ENCODE measurements around the gene BAG3.
"Not testable (repeated sequence)": the region's sequence is repeated elsewhere in the genome, so short reads cannot be mapped to it uniquely, and the experiment has no call there.

BAG3 gene

DNA sequence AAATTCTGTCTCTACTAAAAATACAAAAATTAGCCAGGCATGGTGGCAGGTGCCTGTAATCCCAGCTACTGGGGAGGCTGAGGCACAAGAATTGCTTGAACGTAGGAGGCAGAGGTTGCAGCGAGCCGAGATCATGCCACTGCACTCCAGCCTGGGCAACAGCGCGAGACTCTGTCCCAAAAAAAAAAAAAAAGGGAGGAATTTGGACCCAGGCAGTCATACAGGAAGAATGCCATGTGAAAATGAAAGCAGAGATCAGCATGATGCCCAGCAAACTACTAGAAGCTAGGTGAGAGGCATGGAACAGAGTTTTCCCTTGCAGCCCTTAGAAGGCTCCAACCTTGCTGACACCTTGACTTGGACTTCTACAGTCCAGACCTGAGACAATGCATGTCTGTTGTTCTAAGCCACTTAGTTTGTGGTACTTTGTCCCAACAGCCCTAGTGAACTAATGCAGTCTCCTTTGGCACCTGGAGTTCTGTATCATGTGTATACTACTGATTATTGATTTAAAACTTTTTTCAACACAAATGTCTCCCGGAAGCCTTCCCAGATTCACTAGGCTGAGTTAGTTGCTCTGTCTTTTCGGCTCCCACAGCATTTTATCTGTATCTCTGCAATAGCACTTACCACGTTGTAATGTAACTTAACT, 10.2 kb upstream of the BAG3 start:
- DNase-seq = no peak

DNA sequence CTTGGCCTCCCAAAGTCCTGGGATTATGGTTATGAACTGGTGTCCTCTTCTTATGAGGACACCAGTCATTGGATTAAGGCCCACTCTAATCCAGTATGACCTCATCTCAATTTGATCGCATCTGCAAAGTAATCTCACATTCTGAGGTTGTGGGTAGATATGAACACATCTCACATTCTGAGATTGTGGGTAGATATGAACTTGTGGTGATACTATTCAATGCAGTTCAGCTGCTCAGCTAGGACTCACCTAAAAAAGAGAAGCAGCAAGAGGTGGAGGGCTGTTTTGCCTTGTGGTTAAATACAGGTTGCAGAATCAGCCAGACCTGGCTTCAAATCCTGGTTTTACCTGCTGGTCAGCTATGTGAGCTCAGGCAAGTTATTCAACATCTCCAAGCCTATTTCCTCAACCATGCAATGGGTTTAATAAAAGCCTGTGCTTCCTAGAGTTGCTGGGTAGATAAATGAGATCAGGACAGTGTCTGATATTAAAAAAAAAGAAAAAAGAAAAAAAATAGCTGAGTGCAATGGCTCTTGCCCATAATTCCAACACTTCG, 8.5 kb upstream of the BAG3 start:
- DNase-seq = no peak

DNA sequence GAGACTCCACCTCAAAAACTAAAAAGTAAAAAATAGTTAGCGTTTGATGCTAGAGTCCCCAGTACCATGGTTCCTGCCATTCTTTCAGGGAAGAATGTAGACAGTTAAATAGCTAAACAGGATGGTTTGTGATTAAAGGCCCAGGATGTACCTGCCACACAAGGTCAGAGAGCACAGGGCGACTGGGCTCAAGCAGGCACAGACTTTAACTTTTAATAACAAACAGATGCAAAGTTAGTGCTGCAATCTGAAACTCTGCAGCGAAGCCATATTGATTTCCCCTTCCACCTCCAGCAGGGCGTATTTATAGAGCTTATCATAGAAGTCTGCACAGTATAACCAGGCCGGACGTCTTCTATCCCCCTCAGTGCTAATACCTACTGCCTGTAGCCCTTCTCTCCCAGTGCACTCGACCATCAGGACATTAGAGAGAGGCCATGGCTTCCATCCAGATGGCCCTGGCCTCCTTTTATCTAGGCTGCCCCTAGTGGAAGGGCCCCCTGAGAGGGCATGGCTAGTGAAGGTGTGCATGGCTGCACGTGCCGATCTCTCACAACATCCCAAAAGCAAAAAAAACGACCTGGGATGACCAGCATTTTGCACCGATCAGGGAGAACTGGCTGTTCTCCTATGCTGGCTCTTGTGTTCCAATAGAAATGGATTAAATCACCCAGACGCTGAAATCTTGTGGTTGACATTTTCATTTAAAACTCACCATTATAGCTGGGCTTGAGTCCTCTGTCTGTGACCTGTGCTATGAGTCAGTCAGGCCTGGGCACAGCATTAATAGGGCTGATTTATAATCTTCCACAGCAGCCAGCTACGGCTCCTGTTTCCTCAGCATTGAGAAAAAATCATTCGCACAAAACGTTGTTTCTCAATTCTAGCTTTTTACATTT, 7.6 kb upstream of the BAG3 start:
- DNase-seq = no peak

DNA sequence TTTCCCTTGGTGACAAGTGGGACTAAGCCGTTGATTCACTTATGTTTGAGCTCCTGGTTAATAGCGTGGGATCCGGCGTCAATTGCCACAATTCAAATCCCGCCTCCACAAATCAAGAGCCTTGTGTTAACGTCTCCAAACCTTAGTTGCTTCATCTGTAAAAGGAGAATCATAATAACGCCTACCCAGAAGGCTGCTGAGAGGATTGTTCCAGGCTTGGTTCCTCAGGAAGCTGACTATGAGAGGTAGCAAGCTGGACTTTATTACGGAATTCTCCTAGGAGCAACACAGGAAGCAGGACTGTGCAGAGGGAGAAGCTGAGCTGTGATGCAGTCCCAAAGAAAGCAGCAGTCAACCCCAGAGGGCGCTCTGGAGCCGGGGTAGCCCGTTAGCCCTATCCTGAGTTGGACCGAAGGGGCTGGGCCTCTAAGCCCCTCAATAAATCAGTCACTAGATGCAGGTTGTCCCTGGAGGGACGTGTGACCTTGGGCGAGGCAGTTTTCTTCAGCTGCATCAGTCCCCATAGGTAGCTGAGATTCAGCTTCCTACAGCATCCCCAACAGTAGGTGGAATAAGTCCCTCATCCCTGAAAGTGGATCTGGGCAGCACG, 6.9 kb upstream of the BAG3 start:
- DNase-seq = no peak

DNA sequence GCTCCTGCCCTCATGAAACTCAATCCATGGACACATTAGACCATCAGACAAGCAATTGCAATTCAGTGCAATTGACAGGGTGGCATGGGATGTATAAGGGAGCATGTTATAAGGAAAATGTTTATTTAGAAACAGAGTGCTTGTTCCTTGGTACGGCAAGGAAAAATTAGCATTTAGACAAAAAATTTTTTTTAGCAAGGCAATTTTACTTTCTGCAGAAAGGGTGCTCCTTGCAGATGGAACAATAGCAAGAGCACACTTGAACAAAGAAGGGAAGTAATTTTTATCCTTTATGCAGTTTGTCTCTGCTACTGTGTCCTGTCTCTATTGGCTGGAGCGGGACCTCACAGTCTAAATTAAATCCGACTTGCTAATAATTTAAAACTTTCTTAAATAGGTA, 6.2 kb upstream of the BAG3 start:
- DNase-seq = no peak

DNA sequence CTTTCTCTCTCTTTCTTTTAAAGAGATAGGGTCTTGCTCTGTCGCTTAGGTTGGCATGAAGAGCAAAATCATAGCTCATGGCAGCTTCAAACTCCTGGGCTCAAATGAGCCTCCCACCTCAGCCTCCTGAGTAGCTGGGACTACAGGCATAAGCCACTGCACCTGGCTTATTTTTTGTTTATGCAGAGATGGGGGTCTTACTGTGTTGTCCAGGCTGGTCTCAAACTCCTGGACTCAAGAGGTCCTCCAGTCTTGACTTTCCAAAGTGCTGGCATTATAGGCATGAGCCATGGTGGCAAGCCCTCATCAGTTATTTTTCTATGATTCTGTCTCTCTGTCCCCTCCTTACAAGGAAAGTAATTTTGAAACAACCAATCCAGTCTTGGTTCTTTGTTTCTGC, 1.1 kb upstream of the BAG3 start:
- DNase-seq = no peak

GRCh38 chr10:119651514-119652360, 557 bp downstream of the BAG3 start:
- no peak for DNase-seq

DNA sequence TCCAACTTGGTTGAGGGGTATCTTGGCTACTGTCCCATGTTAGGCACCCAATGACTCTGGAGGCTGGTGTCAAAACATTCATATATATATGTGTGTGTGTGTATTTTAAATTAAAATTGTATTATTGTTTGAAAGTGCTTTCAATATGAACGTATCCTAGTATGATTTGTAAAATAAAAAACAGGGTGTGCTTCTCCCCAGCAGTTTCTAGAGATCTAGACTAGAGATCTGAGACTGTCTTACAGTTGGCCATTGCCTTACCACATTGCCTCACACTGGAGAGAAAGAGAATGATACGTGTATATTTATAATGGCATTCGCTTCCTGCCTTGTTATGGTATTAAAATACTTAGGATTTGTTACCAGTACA, 1.2 kb downstream of the BAG3 start:
- no peak for DNase-seq

DNA sequence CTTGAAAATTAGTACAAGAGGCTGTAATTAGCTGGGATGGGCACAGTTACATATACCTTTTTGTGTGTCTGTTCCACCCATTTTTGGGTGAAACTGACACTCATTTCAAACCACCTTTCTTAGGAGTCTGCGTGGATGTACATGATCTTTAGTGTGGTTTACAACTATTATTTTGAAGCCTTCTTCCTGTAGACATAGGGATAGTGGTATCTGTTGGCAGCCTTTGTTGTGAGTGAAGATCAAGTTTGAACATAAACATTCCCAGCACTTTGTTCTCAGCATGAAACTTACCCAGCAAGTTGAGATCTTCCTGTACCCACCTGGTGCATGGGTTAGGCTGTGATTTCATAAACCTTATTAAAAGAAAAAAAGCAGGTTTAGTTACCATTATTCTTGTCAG, 2.0 kb downstream of the BAG3 start:
- DNase-seq = no peak

GRCh38 chr10:119653916-119654315, 2.7 kb downstream of the BAG3 start:
- DNase-seq = no peak

GRCh38 chr10:119654540-119654939, 3.4 kb downstream of the BAG3 start:
- DNase-seq = no peak

GRCh38 chr10:119655566-119656001, 4.4 kb downstream of the BAG3 start:
- DNase-seq = no peak

- DNase-seq = no peak
Measured at GRCh38 chr10:119656760-119657159, 5.6 kb downstream of the BAG3 start.

DNA sequence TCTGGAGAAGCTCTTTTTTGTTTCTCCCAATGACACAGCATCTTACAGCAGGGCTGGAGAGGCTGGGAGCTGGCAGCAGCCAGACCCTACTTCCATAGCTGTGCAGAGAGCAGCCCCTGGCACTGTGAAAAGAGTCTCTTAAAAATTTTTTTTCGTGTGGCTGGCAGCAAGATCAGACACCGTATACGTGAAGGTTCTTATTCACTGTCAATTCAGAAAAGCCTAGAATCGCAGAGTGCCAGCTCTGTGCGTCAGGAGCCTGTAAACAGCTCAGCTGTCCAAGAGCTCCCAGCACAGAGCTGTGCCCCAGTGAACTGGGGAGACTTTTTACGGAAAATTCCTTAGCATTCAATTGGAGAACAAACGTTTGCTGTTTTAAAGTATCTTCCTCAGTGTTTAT, 6.5 kb downstream of the BAG3 start:
- no peak for DNase-seq

DNA sequence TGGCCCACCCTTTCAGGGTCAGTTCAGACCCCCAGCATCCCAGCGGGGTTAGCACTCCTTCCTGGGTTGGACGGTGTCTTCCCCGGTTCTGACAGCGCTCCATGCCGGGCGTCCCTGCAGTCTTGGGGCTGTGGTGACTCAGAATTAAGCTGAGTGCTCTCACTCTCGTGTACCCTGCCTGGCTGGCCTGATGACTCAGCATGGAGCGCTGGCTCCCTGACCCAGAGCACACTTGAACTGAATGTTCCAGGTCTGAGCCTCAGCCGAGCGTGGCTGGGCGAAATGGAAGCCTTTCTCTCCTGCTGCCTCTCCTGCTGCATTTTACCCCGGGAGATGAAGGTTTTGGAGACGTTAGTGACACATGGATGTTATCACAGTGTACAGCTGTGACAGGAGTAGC, 7.1 kb downstream of the BAG3 start:
- no peak for DNase-seq

GRCh38 chr10:119659951-119660350, 8.8 kb downstream of the BAG3 start:
- no peak for DNase-seq

DNA sequence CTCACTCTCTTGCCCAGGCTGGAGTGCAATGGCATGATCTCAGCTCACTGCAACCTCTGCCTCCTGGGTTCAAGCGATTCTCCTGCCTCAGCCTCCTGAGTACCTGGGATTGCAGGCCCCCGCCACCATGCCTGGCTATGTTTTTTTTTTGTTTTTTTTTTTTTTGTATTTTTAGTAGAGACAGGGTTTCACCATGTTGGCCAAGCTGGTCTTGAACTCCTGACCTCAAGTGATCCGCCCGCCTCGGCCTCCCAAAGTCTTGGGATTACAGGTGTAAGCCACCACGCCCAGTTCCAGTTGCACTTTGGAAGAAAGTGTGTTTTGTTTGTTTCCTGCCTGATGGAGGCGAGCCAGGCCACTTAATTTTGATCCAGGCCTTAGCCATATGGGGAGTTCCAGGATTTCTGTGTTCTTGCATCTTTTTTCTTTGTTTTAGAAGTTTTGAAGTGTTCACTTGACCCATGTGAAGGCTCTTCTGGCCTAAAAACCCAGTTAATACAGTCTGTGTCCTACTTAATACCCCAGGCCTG, 11.0 kb downstream of the BAG3 start:
- DNase-seq = not testable (repeated sequence)

DNA sequence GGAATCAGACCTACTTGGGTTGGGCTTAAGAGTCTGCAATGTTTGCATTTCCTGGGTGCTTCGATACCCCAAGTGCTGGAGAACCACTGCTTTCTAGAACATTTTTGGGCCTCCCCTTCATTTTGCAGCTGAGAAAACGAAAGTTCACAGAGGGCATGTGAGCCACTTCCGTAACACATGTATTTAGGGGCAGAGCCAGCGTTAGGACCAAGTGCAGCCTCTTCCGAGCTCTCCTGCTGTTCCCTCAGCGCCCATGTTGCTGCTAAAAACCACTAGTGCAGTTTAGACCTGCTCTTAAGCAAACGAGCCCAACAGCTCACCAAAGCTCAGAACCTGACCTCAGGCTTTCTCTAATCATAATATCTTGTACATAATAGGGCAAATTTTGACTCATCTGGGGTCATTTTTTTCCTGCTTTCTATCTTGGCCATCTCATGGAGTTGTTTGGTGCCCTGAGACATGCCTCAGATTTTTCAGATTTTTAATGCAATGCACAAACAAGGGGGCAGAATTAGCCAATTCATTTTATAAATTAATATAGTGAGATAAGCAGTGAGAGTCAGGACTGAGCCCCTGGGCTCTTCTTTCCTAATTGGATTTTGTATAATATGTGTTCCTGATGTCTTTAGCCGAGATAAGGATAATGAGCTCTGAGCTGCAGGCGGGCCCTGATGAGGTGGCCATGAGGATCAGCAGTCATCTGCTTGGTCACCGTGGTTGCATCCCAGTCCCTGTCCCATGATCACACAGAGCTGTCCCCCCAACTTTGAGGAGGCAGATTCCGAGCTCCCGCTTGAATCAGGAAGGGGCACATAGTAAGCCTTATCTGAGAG, 12.9 kb downstream of the BAG3 start:
- DNase-seq = no peak

GRCh38 chr10:119665901-119666708, 14.9 kb downstream of the BAG3 start:
- no peak for DNase-seq

GRCh38 chr10:119666709-119667004, 15.5 kb downstream of the BAG3 start:
- DNase-seq = no peak

All from DMS 273 treated with DMSO at 0.1 percent for 48 hours (cell line).